ENCODE results near the gene PTPRT. TPM values are rescaled to one million over a fixed set of nuclear protein-coding genes. Genes with fewer than 3 reads are reported as not detected.

Gene PTPRT
- polyA plus RNA-seq, 1 of the 3 experiments (the other 2 are of a cell fraction) = not detected

- Histone ChIP-seq H3K36me3 (replicated peaks in 1 of 2; ENCODE audit: control insufficient read depth in 1 of 2, insufficient read depth in 2 of 2, low read length in 1 of 2) (no peaks in the 10 kb centered on the region), H3K4me3 (ENCODE audit: low read depth in 2 of 2, low read length in 1 of 2) (no peak overlapping the region), H2AFZ (ENCODE audit: low read depth) (no peak overlapping the region), H3K4me2 (no peak overlapping the region), H3K27ac (ENCODE audit: low read depth in 2 of 2, low read length in 1 of 2) (no peak overlapping the region), H3K9me3 (no peaks in the 10 kb centered on the region), H3K79me2 (ENCODE audit: insufficient read depth) (no peaks in the 10 kb centered on the region), H3K27me3 (ENCODE audit: insufficient read depth) (no peaks in the 10 kb centered on the region), H3K9me2 (no peaks in the 10 kb centered on the region), H3F3A (replicated peaks; ENCODE audit: insufficient read depth) (no peaks in the 10 kb centered on the region), H3K4me1 (ENCODE audit: control insufficient read depth in 1 of 2, insufficient read depth in 2 of 2, low read depth in 1 of 2, low read length in 1 of 2) (no peaks in the 10 kb centered on the region), H4K20me1 (ENCODE audit: insufficient read depth) (no peaks in the 10 kb centered on the region), H3K9ac (no peak overlapping the region)
- ChIA-PET POLR2A (no interaction called here), CTCF (no interaction called here)
- DNase-seq = no peak
- 88% methylated on average over 6 of the region's 6 CpGs for WGBS (ENCODE audit: low lambda C conversion rate)
- TF ChIP-seq SIN3A (IDR thresholded peaks at IDR 0.05; ENCODE audit: borderline replicate concordance, low read depth, low read length) (no peak), EZH2phosphoT487 (IDR thresholded peaks at IDR 0.05; ENCODE audit: borderline replicate concordance, low read depth) (no peak), JUND (IDR thresholded peaks at IDR 0.05) (no peak), FOSL2 (IDR thresholded peaks at IDR 0.05; ENCODE audit: borderline replicate concordance, low read depth) (no peak), ZBTB33 (IDR thresholded peaks at IDR 0.05; ENCODE audit: borderline replicate concordance, low read depth) (no peak), NRF1 (IDR thresholded peaks at IDR 0.05; ENCODE audit: low read depth, low read length) (no peak), TEAD4 (IDR thresholded peaks at IDR 0.05; ENCODE audit: borderline replicate concordance, insufficient read depth) (no peak), SMC3 (IDR thresholded peaks at IDR 0.05; ENCODE audit: low read depth, low read length) (no peak), NFIC (IDR thresholded peaks at IDR 0.05; ENCODE audit: borderline replicate concordance) (no peak)
- TF ChIP-seq, protein P1, sequence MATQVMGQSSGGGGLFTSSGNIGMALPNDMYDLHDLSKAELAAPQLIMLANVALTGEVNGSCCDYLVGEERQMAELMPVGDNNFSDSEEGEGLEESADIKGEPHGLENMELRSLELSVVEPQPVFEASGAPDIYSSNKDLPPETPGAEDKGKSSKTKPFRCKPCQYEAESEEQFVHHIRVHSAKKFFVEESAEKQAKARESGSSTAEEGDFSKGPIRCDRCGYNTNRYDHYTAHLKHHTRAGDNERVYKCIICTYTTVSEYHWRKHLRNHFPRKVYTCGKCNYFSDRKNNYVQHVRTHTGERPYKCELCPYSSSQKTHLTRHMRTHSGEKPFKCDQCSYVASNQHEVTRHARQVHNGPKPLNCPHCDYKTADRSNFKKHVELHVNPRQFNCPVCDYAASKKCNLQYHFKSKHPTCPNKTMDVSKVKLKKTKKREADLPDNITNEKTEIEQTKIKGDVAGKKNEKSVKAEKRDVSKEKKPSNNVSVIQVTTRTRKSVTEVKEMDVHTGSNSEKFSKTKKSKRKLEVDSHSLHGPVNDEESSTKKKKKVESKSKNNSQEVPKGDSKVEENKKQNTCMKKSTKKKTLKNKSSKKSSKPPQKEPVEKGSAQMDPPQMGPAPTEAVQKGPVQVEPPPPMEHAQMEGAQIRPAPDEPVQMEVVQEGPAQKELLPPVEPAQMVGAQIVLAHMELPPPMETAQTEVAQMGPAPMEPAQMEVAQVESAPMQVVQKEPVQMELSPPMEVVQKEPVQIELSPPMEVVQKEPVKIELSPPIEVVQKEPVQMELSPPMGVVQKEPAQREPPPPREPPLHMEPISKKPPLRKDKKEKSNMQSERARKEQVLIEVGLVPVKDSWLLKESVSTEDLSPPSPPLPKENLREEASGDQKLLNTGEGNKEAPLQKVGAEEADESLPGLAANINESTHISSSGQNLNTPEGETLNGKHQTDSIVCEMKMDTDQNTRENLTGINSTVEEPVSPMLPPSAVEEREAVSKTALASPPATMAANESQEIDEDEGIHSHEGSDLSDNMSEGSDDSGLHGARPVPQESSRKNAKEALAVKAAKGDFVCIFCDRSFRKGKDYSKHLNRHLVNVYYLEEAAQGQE (IDR thresholded peaks at IDR 0.05; ENCODE audit: low read depth, low read length) = no peak
- TF ChIP-seq, protein P2, sequence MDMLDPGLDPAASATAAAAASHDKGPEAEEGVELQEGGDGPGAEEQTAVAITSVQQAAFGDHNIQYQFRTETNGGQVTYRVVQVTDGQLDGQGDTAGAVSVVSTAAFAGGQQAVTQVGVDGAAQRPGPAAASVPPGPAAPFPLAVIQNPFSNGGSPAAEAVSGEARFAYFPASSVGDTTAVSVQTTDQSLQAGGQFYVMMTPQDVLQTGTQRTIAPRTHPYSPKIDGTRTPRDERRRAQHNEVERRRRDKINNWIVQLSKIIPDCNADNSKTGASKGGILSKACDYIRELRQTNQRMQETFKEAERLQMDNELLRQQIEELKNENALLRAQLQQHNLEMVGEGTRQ (IDR thresholded peaks at IDR 0.05; ENCODE audit: borderline replicate concordance, low read depth, low read length) = no peak
- TF ChIP-seq, protein P3, sequence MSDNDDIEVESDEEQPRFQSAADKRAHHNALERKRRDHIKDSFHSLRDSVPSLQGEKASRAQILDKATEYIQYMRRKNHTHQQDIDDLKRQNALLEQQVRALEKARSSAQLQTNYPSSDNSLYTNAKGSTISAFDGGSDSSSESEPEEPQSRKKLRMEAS (IDR thresholded peaks at IDR 0.05; ENCODE audit: low read depth) = no peak
Observed at GRCh38 chr20:42272516-42272915, 917.2 kb downstream of the PTPRT start.

Data from SK-N-SH (cell line).